Parathyroid adenoma (tissue), 2 donors: ENCODE data around the gene NCBP2L.

Source experiments
- H2AFZ ChIP-seq: fragments of 300-600 bp; sonication (generic); one replicate; pipeline ENCODE4 v1.7.0; 2017; ENCODE audit warnings: antibody characterized with exemption, mild to moderate bottlenecking
- H3K27ac ChIP-seq: fragments of 300-600 bp; sonication (generic); one replicate; pipeline ENCODE4 v1.7.0; 2017
- H3K27me3 ChIP-seq: fragments of 300-600 bp; sonication (generic); one replicate; pipeline ENCODE4 v1.7.0; 2017; ENCODE audit warnings: low read length; ENCODE audit not compliant: control insufficient read depth, insufficient read depth
- H3K36me3 ChIP-seq: fragments of 300-600 bp; sonication (generic); one replicate; pipeline ENCODE4 v1.7.0; 2017; ENCODE audit warnings: low read length; ENCODE audit not compliant: control insufficient read depth, insufficient read depth
- H3K4me1 ChIP-seq: fragments of 300-600 bp; sonication (generic); one replicate; pipeline ENCODE4 v1.7.0; 2017; ENCODE audit warnings: control low read depth
- H3K4me2 ChIP-seq: fragments of 300-600 bp; sonication (generic); one replicate; pipeline ENCODE4 v1.7.0; 2017; ENCODE audit warnings: low read length
- H3K4me3 ChIP-seq: fragments of 300-600 bp; sonication (generic); one replicate; pipeline ENCODE4 v1.7.0; 2017; ENCODE audit warnings: low read depth, low read length
- H3K79me2 ChIP-seq: fragments of 300-600 bp; sonication (generic); one replicate; pipeline ENCODE4 v1.7.0; 2017; ENCODE audit warnings: control low read depth
- H3K9ac ChIP-seq: fragments of 300-600 bp; sonication (generic); one replicate; pipeline ENCODE4 v1.7.0; 2017; ENCODE audit warnings: mild to moderate bottlenecking
- H3K9me3 ChIP-seq: fragments of 300-600 bp; sonication (generic); one replicate; pipeline ENCODE4 v1.7.0; 2017; ENCODE audit warnings: low read length; ENCODE audit not compliant: control insufficient read depth
- CTCF ChIP-seq: fragments of 300-600 bp; sonication (generic); IDR thresholded peaks from one replicate; pipeline ENCODE4 v1.7.0; 2017; ENCODE audit warnings: antibody characterized with exemption, mild to moderate bottlenecking
- donor health status: primary hyperparathyroidism.

Gene NCBP2L

GRCh38 chrX:107730991-107731766, 46.4 kb upstream of the NCBP2L start:
- Histone ChIP-seq H3K4me2 (peak overlapping the region; percentile 55), H3K9me3 (no peaks in the 10 kb centered on the region), H3K79me2 (peaks cover 2% of the 10 kb centered on the region), H3K4me1 (peaks cover 50% of the 10 kb centered on the region), H3K9ac (no peak overlapping the region), H3K4me3 (peak overlapping the region; percentile 20), H3K27me3 (no peaks in the 10 kb centered on the region), H3K36me3 (no peaks in the 10 kb centered on the region), H2AFZ (no peak overlapping the region), H3K27ac (peak overlapping the region; percentile 91)
- no peak for TF ChIP-seq CTCF

GRCh38 chrX:107731831-107732502, 45.6 kb upstream of the NCBP2L start:
- Histone ChIP-seq H3K36me3 (no peaks in the 10 kb centered on the region), H3K79me2 (peaks cover 2% of the 10 kb centered on the region), H3K4me2 (peak overlapping the region; percentile 55), H3K9me3 (no peaks in the 10 kb centered on the region), H3K27me3 (no peaks in the 10 kb centered on the region), H3K4me3 (peak overlapping the region; percentile 20), H3K9ac (no peak overlapping the region), H3K27ac (peak overlapping the region; percentile 91), H3K4me1 (peaks cover 53% of the 10 kb centered on the region), H2AFZ (peak overlapping the region; percentile 42)
- no peak for TF ChIP-seq CTCF

- Histone ChIP-seq H3K79me2 (peaks cover 4% of the 10 kb centered on the region), H3K9ac (no peak overlapping the region), H3K27me3 (no peaks in the 10 kb centered on the region), H3K36me3 (no peaks in the 10 kb centered on the region), H3K9me3 (no peaks in the 10 kb centered on the region), H3K4me1 (peaks cover 59% of the 10 kb centered on the region), H3K4me2 (no peak overlapping the region), H2AFZ (no peak overlapping the region), H3K27ac (peak overlapping the region; percentile 44), H3K4me3 (no peak overlapping the region)
- no peak for TF ChIP-seq CTCF
Measured at GRCh38 chrX:107733686-107734085, 43.8 kb upstream of the NCBP2L start.

GRCh38 chrX:107734646-107735045, 42.9 kb upstream of the NCBP2L start:
- Histone ChIP-seq H3K4me3 (no peak overlapping the region), H3K27me3 (no peaks in the 10 kb centered on the region), H3K36me3 (no peaks in the 10 kb centered on the region), H3K79me2 (peaks cover 4% of the 10 kb centered on the region), H2AFZ (no peak overlapping the region), H3K9me3 (no peaks in the 10 kb centered on the region), H3K4me1 (peaks cover 55% of the 10 kb centered on the region), H3K4me2 (no peak overlapping the region), H3K9ac (no peak overlapping the region), H3K27ac (peak overlapping the region; percentile 15)
- TF ChIP-seq CTCF: no peak
